Keratinocyte (primary cell): ENCODE data around the gene SPP2. TPM values are rescaled to one million over a fixed set of nuclear protein-coding genes. Genes with fewer than 3 reads are reported as not detected.

Experiments used
- DNase-seq: peaks from one replicate; pipeline ENCODE4 v3.0.0-alpha.2; 2011; ENCODE audit warnings: low read depth, missing footprints, low spot score
- FAIRE-seq: peaks from 2 replicates; lab custom pipeline; 2011; peaks lifted over from hg19 to GRCh38; lab: Jason Lieb, UNC
- H2AFZ ChIP-seq: 2 replicates; pipeline ENCODE4 v1.6.0; 2012; ENCODE audit warnings: low read length, control low read depth, inconsistent platforms; ENCODE audit not compliant: control insufficient read depth
- H3K27ac ChIP-seq: 2 replicates; pipeline ENCODE4 v1.5.1; 2011; ENCODE audit warnings: low read length; ENCODE audit not compliant: control insufficient read depth, insufficient read depth
- H3K27me3 ChIP-seq: 3 replicates; pipeline ENCODE4 v1.6.0; 2011; ENCODE audit warnings: low read length; ENCODE audit not compliant: control insufficient read depth, insufficient read depth; ENCODE audit errors: extremely low read depth
- H3K36me3 ChIP-seq, 2 experiments: 2 replicates in 1 of 2; 3 replicates in 1 of 2; pipeline ENCODE4 v1.5.1; 2011; ENCODE audit warnings: low read length in 2 of 2, mild to moderate bottlenecking in 1 of 2; ENCODE audit not compliant: control insufficient read depth in 2 of 2, insufficient read depth in 2 of 2; ENCODE audit errors: extremely low read depth in 1 of 2
- H3K4me1 ChIP-seq: 3 replicates; pipeline ENCODE4 v1.5.1; 2011; ENCODE audit warnings: low read length; ENCODE audit not compliant: control insufficient read depth, insufficient read depth; ENCODE audit errors: extremely low read depth
- H3K4me2 ChIP-seq: 3 replicates; pipeline ENCODE4 v1.6.0; 2011; ENCODE audit warnings: low read depth, low read length; ENCODE audit not compliant: control insufficient read depth, insufficient read depth; ENCODE audit errors: extremely low read depth
- H3K4me3 ChIP-seq, 3 experiments: fragments of 200-600 bp in 1 of 3; sonication (generic) in 1 of 3; 2 replicates in 2 of 3; 3 replicates in 1 of 3; pipeline ENCODE4 v1.5.1; 2011 to 2016; ENCODE audit warnings: low read length in 3 of 3, mild to moderate bottlenecking in 3 of 3, control low read depth in 2 of 3, inconsistent platforms in 1 of 3, low read depth in 1 of 3, mixed read lengths in 1 of 3, mixed run types in 1 of 3, moderate library complexity in 1 of 3; ENCODE audit not compliant: control insufficient read depth in 2 of 3, insufficient read depth in 2 of 3; ENCODE audit errors: extremely low read depth in 1 of 3
- H3K79me2 ChIP-seq: 2 replicates; pipeline ENCODE4 v1.6.0; 2012; ENCODE audit warnings: low read length; ENCODE audit not compliant: control insufficient read depth, insufficient read depth
- H3K9ac ChIP-seq: 3 replicates; pipeline ENCODE4 v1.6.0; 2011; ENCODE audit warnings: low read length; ENCODE audit not compliant: control insufficient read depth, insufficient read depth; ENCODE audit errors: extremely low read depth
- H3K9me1 ChIP-seq: 3 replicates; pipeline ENCODE4 v1.6.0; 2011; ENCODE audit warnings: low read length; ENCODE audit not compliant: control insufficient read depth, insufficient read depth; ENCODE audit errors: extremely low read depth
- H3K9me3 ChIP-seq: 2 replicates; pipeline ENCODE4 v1.5.1; 2012; ENCODE audit warnings: low read depth, low read length; ENCODE audit not compliant: control insufficient read depth
- H4K20me1 ChIP-seq: 3 replicates; pipeline ENCODE4 v1.6.0; 2011; ENCODE audit warnings: low read length; ENCODE audit not compliant: control insufficient read depth, insufficient read depth; ENCODE audit errors: extremely low read depth
- EZH2 ChIP-seq: IDR thresholded peaks from one replicate; pipeline ENCODE4 v1.6.1; 2012; ENCODE audit warnings: inconsistent platforms, mild to moderate bottlenecking, low read length, moderate library complexity
- dilution Hi-C: fragments of 300-500 bp; cut with MboI; formaldehyde crosslinking; loops from one replicate; pipeline ENCODE4 v1.7.0; 2020; ENCODE audit warnings: low sequenced_read_pairs; ENCODE audit not compliant: extremely low pct_ligation_motif_present
- polyA plus RNA-seq, 5 experiments: library from polyadenylated mRNA; depleted of rRNA in 3 of 5; stranded (reverse) in 3 of 5; stranded (forward) in 1 of 5; unstranded in 1 of 5; fragments of >200 nt; gene quantifications; 1 replicate in 1 of 5; 2 replicates in 3 of 5; 3 replicates in 1 of 5; pipeline versions ENCODE4 v1.2.1 to v1.2.3, GENCODE V29; 2011 to 2012; ENCODE audit warnings: missing spikeins in 2 of 5, low read depth in 1 of 5, low replicate concordance in 1 of 5
- TF ChIP-seq, protein P1 (sequence below), 3 experiments: IDR thresholded peaks in 1 of 3; conservative IDR thresholded peaks in 1 of 3; optimal IDR thresholded peaks in 1 of 3; 2 replicates in 2 of 3; 3 replicates in 1 of 3; pipeline versions ENCODE3 to v1.5.1; 2011; ENCODE audit warnings: low read length in 3 of 3, mild to moderate bottlenecking in 3 of 3, moderate library complexity in 2 of 3, control low read depth in 1 of 3, inconsistent platforms in 1 of 3; ENCODE audit not compliant: insufficient read depth in 2 of 3; ENCODE audit errors: extremely low read depth in 1 of 3

The SPP2 gene
- polyA plus RNA-seq, 1 donor (not counting 4 experiments of a cell fraction or from before 2014, with no cell fraction given), result 0.13 TPM

DNA sequence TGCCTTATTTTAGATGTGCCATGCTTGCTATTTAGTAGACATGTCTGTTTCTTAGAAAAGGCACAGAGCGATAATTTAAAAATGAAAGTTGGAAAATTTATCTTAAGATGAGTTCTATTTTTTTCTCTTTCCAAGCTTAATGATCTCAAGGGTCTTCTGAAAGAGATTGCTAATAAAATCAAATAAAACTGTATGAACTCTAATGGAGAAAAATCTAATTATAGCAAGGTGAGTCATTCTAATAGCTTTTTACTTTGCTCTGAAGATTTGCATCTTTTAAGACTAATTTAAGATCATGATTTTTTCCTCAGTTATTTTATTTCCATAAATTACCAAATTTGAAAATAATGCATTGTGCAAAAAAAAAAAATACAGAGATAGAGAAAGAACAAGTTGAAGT lies 36.1 kb upstream of the SPP2 start:
- Histone ChIP-seq H3K36me3 (no peaks in the 10 kb centered on the region), H3K4me3 (no peak overlapping the region), H3K9me3 (no peaks in the 10 kb centered on the region), H4K20me1 (no peaks in the 10 kb centered on the region), H3K9me1 (no peaks in the 10 kb centered on the region), H3K4me1 (no peaks in the 10 kb centered on the region), H3K9ac (no peak overlapping the region), H2AFZ (no peak overlapping the region), H3K4me2 (no peak overlapping the region), H3K27me3 (no peaks in the 10 kb centered on the region), H3K79me2 (no peaks in the 10 kb centered on the region), H3K27ac (no peak overlapping the region)
- TF ChIP-seq, protein P1, sequence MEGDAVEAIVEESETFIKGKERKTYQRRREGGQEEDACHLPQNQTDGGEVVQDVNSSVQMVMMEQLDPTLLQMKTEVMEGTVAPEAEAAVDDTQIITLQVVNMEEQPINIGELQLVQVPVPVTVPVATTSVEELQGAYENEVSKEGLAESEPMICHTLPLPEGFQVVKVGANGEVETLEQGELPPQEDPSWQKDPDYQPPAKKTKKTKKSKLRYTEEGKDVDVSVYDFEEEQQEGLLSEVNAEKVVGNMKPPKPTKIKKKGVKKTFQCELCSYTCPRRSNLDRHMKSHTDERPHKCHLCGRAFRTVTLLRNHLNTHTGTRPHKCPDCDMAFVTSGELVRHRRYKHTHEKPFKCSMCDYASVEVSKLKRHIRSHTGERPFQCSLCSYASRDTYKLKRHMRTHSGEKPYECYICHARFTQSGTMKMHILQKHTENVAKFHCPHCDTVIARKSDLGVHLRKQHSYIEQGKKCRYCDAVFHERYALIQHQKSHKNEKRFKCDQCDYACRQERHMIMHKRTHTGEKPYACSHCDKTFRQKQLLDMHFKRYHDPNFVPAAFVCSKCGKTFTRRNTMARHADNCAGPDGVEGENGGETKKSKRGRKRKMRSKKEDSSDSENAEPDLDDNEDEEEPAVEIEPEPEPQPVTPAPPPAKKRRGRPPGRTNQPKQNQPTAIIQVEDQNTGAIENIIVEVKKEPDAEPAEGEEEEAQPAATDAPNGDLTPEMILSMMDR (optimal IDR thresholded peaks at IDR 0.05 in 1 of 3, IDR thresholded peaks at IDR 0.05 in 1 of 3, conservative IDR thresholded peaks at IDR 0.05 in 1 of 3; ENCODE audit: extremely low read depth in 1 of 3, insufficient read depth in 2 of 3, low read length in 3 of 3), result no peak
- no peak for TF ChIP-seq EZH2
- no peak for FAIRE-seq
- DNase-seq, result no peak
- dilution Hi-C loops, result no loop called here

DNA sequence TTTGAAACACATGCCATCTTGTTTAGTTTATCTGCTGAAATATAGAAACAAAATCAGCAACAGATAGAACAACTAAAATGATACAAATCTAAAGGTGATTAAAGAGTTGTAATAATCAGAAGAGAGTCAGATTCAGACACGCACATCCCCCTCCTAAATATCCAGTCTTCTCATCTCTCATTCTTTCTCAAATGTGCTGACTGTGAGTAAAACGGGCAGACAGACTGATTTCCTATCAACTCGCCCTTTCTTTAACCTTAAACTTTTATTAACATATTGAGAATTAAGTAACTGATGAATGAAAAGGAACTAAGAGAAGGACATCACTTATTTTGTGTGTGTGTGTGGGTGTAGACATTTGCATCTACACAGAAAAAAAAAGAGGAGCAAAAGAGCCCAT lies 34.6 kb upstream of the SPP2 start:
- H3K4me1 ChIP-seq, result no peaks in the 10 kb centered on the region
- no peak overlapping the region for H2AFZ ChIP-seq
- TF ChIP-seq EZH2, result no peak
- TF ChIP-seq, protein P1 (optimal IDR thresholded peaks at IDR 0.05 in 1 of 3, IDR thresholded peaks at IDR 0.05 in 1 of 3, conservative IDR thresholded peaks at IDR 0.05 in 1 of 3; ENCODE audit: extremely low read depth in 1 of 3, insufficient read depth in 2 of 3, low read length in 3 of 3), result no peak
- H3K27me3 ChIP-seq, result no peaks in the 10 kb centered on the region
- H3K9me3 ChIP-seq, result no peaks in the 10 kb centered on the region
- H3K9me1 ChIP-seq, result no peaks in the 10 kb centered on the region
- no peak overlapping the region for H3K27ac ChIP-seq
- no peaks in the 10 kb centered on the region for H4K20me1 ChIP-seq
- no peak overlapping the region for H3K4me2 ChIP-seq
- FAIRE-seq, result no peak
- H3K4me3 ChIP-seq, result no peak overlapping the region
- no peaks in the 10 kb centered on the region for H3K79me2 ChIP-seq
- no peaks in the 10 kb centered on the region for H3K36me3 ChIP-seq
- no peak overlapping the region for H3K9ac ChIP-seq
- no peak for DNase-seq
- dilution Hi-C loops, result no loop called here
